H1 (cell line): ENCODE measurements around the gene UMAD1. TPM values are rescaled to one million over a fixed set of nuclear protein-coding genes. Genes with fewer than 3 reads are reported as not detected.

Experiments used
- CHD1 ChIP-seq: IDR thresholded peaks from 2 replicates; pipeline ENCODE4 v1.6.1; 2012; ENCODE audit warnings: low read depth, low read length, improper control_type of control experiment
- HDAC2 ChIP-seq, 2 experiments: fragments of 300-600 bp in 1 of 2; sonication (generic) in 1 of 2; IDR thresholded peaks; 2 replicates each; pipeline ENCODE4 v1.6.1; 2011 to 2012; ENCODE audit warnings: low read depth in 2 of 2, low read length in 2 of 2, mild to moderate bottlenecking in 2 of 2, moderate library complexity in 2 of 2, borderline replicate concordance in 1 of 2, inconsistent platforms in 1 of 2
- POLR2AphosphoS5 ChIP-seq: IDR thresholded peaks from 2 replicates; pipeline ENCODE4 v1.6.1; 2011; ENCODE audit warnings: low read depth, low read length
- TAF1 ChIP-seq: IDR thresholded peaks from 2 replicates; pipeline ENCODE4 v1.6.1; 2011; ENCODE audit warnings: mild to moderate bottlenecking, low read depth, low read length
- polyA plus RNA-seq, 7 experiments: library from polyadenylated mRNA; depleted of rRNA in 3 of 7; stranded (reverse) in 5 of 7; unstranded in 2 of 7; fragments of >200 nt in 5 of 7; fragments of 200-250 nt in 2 of 7; gene quantifications; 1 replicate in 5 of 7; 2 replicates in 1 of 7; 4 replicates in 1 of 7; pipeline versions ENCODE4 v1.2.1 to v1.2.3, GENCODE V29; 2011 to 2013; ENCODE audit warnings: missing spikeins in 2 of 7, mixed read lengths in 2 of 7
- total RNA-seq: library from RNA; stranded (reverse); fragmentation: NEBNext Ultra II Directional; extraction: Animal tissue kit (Norgen Biotek cat#: 25700); gene quantifications from 2 replicates; pipeline ENCODE4 v1.2.1, GENCODE V29; 2021

UMAD1 gene
- total and polyA plus RNA-seq, 2 of the 8 experiments (the other 6 are each of a cell fraction or from before 2014, with no cell fraction given), result 10.4 to 12.3 TPM

DNA sequence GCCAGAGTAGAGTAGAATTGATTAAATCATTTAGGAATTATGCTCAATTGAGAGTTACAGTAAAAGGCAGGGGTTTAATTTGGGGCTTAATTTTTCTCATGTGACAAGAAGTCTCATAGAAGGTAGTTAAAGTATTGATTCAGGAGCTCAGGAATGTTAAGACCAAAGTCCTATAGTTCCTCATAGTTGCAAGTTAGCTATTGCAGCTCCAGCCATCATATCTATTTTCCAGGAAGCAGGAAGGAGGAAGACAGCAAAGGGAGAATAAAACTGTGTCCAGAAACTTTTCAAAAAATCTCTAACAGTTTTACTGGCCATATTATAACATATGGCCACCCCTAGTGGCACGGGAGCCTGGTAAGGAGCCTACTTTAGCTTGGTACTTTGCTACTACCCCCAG, 174.8 kb downstream of the UMAD1 start (continued):
- TF ChIP-seq HDAC2 (IDR thresholded peaks at IDR 0.05; ENCODE audit: borderline replicate concordance in 1 of 2, low read depth in 2 of 2, low read length in 2 of 2) (no peak), CHD1 (no peak), POLR2AphosphoS5 (no peak), TAF1 (no peak)
